ENCODE data around the gene MYOT. TPM values are rescaled to one million over a fixed set of nuclear protein-coding genes. Genes with fewer than 3 reads are reported as not detected.

Gene MYOT
- total and polyA plus RNA-seq, 2 experiments from 2014 or later: not detected

GRCh38 chr5:137932800-137933199, 65.1 kb downstream of the MYOT start:
- Histone ChIP-seq H3K27me3 (no peaks in the 10 kb centered on the region), H3K27ac (no peak overlapping the region), H3K36me3 (peaks cover 12% of the 10 kb centered on the region), H3K9me3 (ENCODE audit: low read depth) (no peaks in the 10 kb centered on the region), H3K4me1 (ENCODE audit: low read depth) (no peaks in the 10 kb centered on the region), H3K4me3 (no peak overlapping the region)
- DNase-seq (ENCODE audit: low read depth in 1 of 2, low spot score in 1 of 2): peak in 1 of 2 donors; percentile 38
- no peak for TF ChIP-seq CTCF (IDR thresholded peaks at IDR 0.05; ENCODE audit: low read depth, low read length)

GRCh38 chr5:137933491-137933911, 65.8 kb downstream of the MYOT start:
- TF ChIP-seq CTCF (IDR thresholded peaks at IDR 0.05; ENCODE audit: low read depth, low read length): no peak
- H3K36me3 ChIP-seq: peaks cover 19% of the 10 kb centered on the region
- no peaks in the 10 kb centered on the region for H3K9me3 ChIP-seq (ENCODE audit: low read depth)
- H3K4me3 ChIP-seq: no peak overlapping the region
- no peaks in the 10 kb centered on the region for H3K27me3 ChIP-seq
- H3K4me1 ChIP-seq (ENCODE audit: low read depth): no peaks in the 10 kb centered on the region
- no peak overlapping the region for H3K27ac ChIP-seq
- DNase-seq (ENCODE audit: low read depth in 1 of 2, low spot score in 1 of 2): peak in 1 of 2 donors; percentile 35

- Histone ChIP-seq H3K4me1 (ENCODE audit: low read depth) (no peaks in the 10 kb centered on the region), H3K9me3 (ENCODE audit: low read depth) (no peaks in the 10 kb centered on the region), H3K27me3 (no peaks in the 10 kb centered on the region), H3K27ac (peak overlapping the region; percentile 54), H3K4me3 (no peak overlapping the region), H3K36me3 (peaks cover 35% of the 10 kb centered on the region)
- no peak for DNase-seq (ENCODE audit: low read depth in 1 of 2, low spot score in 1 of 2)
- no peak for TF ChIP-seq CTCF (IDR thresholded peaks at IDR 0.05; ENCODE audit: low read depth, low read length)
Observed at GRCh38 chr5:137935190-137935589, 67.5 kb downstream of the MYOT start.

GRCh38 chr5:137935694-137936093, 68.0 kb downstream of the MYOT start:
- TF ChIP-seq CTCF (IDR thresholded peaks at IDR 0.05; ENCODE audit: low read depth, low read length): no peak
- no peak for DNase-seq (ENCODE audit: low read depth in 1 of 2, low spot score in 1 of 2)

More at GRCh38 chr5:137935694-137936093, 68.0 kb downstream of the MYOT start:
- Histone ChIP-seq H3K4me3 (no peak overlapping the region), H3K9me3 (ENCODE audit: low read depth) (no peaks in the 10 kb centered on the region), H3K36me3 (peaks cover 40% of the 10 kb centered on the region), H3K27me3 (no peaks in the 10 kb centered on the region), H3K4me1 (ENCODE audit: low read depth) (no peaks in the 10 kb centered on the region), H3K27ac (peak overlapping the region; percentile 54)

Other genes starting within 250 kb of the MYOT start
- gene KLHL3, start 131.8 kb upstream of the MYOT start, total RNA-seq: 11.9 and 16.8 TPM in 2 replicates
- gene KLHL3, start 131.8 kb upstream of the MYOT start, polyA plus RNA-seq: 11.4 and 12.0 TPM in 2 replicates
- 36.9 and 42.6 TPM in 2 replicates for gene HNRNPA0, start 113.5 kb upstream of the MYOT start, total RNA-seq
- 15.2 and 20.0 TPM in 2 replicates for gene HNRNPA0, start 113.5 kb upstream of the MYOT start, polyA plus RNA-seq
- gene PKD2L2, start 21.6 kb downstream of the MYOT start, total RNA-seq: not detected in 2 replicates
- 0.22 TPM in 1 of 2 replicates, not detected in the other for gene PKD2L2, start 21.6 kb downstream of the MYOT start, polyA plus RNA-seq
- gene FAM13B, start 165.2 kb downstream of the MYOT start, total RNA-seq: 9.4 and 15.3 TPM in 2 replicates
- gene FAM13B, start 165.2 kb downstream of the MYOT start, polyA plus RNA-seq: 10.7 and 15.8 TPM in 2 replicates
- gene WNT8A, start 216.2 kb downstream of the MYOT start, total RNA-seq: not detected in 2 replicates
- gene WNT8A, start 216.2 kb downstream of the MYOT start, polyA plus RNA-seq: not detected in 2 replicates